Kasumi-1 (cell line): ENCODE results near the gene POU2F2.
A peak's percentile ranks its signal among the peaks of the same experiment; 100 is the strongest.

Experiments
- DNase-seq, 2 experiments: peaks; one replicate each; lab custom pipeline; 2025; lab: John Stamatoyannopoulos, UW

POU2F2 gene

DNA sequence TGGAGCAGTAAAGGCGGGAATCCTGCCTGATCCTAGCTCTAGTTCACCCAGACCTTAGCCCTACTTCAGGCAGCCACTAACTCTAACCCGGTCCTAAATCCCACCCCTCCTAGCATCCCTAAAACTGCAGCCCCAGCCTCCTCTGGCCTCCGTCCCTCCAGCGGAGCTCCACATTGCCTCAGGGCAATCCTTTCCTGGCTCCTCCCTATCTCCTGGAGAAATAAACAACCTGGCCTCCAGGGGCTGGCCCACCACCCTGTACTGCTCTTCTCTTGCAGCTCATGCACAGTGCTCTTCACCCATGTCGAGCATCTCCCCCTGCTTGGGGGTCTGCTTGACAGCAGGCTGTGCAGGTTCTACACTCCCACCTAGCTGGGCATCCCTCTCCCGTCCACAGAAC, 6.7 kb downstream of the POU2F2 start:
- no peak for DNase-seq

GRCh38 chr19:42124386-42124901, 7.8 kb downstream of the POU2F2 start:
- DNase-seq: no peak

- DNase-seq: no peak
These were observed 8.5 kb downstream of the POU2F2 start for GRCh38 chr19:42123765-42124164.

DNA sequence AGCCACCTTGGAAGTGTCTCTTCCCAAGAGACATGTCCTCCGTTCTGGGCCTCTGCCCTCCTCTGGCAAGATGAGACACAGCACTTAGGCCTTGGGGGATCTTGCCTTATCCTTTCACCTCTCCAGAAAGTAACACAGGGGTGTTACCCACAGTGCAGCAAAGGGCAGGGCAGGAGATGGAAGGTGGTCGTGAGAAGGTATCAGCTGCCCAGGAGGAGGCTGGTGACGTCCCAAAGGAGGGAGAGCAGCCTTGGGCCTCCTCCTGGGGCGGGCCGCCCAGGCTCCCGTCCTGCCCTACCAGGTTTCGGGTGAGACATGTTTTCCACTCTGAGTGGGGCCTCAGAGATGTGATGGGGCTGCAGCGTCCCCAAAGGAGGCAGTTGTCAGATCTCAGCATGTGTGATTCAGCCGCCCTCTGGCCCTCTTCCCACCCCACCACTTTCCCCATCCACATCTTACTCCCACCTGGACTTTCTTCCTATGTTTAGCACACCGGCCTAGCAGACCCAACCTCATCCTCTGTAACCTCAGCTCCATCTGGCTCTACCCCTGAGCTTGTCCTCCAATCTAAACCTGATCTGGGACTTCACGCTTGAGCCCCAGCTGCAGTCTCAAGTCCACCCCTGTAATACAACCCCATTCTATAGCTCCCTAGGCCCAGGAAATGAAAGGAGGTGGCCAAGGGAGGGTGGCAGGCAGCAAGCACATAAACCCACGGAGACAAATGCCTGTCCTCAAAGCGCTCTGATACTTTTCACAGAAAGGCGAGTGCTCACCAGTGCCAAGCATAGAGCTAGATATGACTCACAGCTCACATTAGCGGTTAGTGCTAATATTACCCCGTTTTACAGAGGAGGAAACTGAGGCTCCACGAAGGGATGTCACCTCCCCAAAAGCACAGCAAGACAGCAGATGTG, 9.3 kb downstream of the POU2F2 start:
- no peak for DNase-seq

DNA sequence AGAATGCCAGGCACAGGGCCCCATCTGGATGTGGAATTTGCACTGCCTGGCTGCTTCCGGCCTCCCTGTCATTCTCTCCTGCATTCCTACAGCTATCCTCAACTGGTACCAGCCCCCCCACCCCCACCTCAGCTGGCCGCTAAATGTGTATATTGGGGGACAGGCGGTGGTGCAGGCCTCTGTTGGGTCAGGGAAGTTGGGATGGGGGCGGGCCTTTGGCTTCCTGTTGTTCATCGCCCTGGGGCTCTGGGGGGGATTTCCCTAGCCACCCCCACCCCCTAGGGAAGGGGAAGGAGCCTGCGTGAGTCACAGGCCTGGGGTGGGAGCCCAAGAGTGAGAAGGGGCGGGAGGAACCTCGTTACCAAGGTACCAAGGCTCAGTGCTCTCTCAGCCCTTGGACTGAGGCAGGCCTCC, 10.6 kb downstream of the POU2F2 start:
- DNase-seq: peak; percentile 78 to 82

DNA sequence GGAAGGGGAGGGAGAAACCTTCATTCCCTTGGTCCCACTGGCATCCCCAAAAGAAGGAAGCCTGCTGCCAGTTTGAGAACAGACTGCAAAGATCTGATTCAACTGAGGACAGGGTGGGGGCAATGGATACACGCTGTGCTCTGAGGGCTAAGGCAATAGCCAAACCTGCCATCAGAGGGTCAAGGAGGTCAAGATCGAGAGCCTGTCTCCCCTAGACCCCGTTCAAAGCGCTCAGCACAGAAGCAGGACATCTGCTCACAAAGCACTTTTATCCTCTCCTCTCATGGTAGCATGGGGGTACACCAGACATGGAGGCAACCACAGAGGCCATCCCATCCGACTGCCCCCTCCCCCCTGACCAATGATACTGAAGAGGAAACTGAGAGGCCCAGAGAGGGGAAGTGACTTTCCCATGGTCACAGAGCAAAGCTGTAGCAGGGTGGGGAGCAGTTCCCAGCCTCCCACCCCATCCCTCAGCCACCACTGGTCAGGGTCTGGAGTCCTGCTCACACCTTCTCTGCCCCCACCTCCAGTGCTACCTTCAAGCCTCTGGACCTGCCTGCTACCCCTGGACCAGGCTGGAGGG, 11.1 kb downstream of the POU2F2 start:
- DNase-seq: peak; percentile 25 to 38

GRCh38 chr19:42120276-42120980, 11.8 kb downstream of the POU2F2 start:
- DNase-seq: no peak

DNA sequence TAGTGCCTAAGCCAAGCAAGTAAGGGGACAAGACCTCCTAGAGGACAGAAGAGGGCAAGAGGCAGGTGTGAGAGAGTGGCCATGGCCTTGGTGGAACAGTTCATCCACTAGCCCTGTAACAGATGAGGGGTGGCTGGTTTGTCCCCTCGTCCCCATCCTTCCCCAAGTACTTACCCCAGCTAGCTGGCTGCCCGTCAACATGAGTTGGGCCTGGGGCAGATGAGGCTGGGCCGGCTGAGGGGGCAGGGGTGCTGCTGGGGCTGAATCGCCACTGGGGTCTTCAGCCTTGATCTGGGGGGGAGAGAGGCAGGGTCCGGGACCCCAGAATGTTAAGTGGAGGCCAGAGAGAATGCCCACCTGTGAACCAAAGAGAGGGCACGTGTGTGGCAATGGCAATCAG, 15.2 kb downstream of the POU2F2 start:
- DNase-seq: no peak

DNA sequence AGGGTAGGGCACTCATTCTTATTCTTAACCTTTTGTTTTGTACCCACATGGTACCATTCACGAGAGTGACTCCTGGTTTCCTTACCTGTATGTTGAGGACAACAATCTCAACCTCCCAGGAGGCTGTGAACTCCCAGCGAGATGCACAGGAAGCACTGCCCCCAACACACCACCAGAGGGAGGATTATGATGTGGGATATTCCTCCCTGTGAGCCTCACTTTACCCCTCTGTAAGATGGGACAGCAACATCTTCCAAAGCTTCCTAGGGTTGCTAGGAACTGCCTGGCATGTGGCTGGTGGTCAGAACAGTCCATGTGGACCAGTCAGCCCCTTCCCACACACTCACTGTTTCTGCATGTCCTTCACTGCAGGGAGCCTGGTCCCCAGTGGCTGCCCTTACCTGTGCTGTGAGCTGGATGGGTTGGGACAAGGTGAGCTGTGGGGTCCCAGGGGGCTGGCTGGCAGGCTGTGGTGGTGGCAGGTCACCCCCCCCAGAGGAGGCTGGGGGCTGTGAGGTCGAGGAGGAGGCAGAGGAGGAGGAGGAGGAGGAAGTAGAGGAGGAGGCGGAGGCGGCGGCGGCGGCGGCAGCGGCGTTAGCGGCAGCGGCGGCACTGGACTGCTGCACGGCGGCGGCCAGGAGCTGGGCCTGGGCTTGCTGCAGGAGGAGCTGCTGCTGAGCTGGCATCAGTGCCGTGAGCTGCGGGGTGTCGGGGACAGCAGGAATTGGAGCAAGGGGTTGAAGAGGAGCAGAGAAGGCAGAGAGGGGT, 15.8 kb downstream of the POU2F2 start:
- DNase-seq: no peak

DNA sequence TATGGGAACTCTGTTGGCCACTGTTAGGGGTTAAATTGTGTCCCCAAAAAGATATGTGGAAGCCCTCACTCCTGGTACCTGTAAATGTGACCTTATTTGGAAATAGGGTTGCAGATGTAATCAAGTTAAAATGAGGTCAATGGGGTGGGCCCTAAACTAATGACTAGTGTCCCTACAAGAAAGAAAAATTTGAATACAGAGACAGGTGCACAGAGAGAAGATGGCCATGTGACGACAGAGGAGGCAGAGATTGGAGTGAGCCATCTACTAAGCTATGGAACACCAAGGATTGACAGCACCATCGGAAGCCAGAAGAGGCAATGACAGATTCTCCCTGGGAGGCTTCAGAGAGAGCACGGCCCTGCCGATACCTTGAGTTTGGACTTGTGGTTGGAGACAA, 16.5 kb downstream of the POU2F2 start:
- DNase-seq: no peak

- no peak for DNase-seq
These were observed 17.0 kb downstream of the POU2F2 start for GRCh38 chr19:42115219-42115618.

- DNase-seq: no peak
These were observed 17.8 kb downstream of the POU2F2 start for GRCh38 chr19:42114412-42114811.

GRCh38 chr19:42113641-42114348, 18.5 kb downstream of the POU2F2 start:
- DNase-seq: no peak

DNA sequence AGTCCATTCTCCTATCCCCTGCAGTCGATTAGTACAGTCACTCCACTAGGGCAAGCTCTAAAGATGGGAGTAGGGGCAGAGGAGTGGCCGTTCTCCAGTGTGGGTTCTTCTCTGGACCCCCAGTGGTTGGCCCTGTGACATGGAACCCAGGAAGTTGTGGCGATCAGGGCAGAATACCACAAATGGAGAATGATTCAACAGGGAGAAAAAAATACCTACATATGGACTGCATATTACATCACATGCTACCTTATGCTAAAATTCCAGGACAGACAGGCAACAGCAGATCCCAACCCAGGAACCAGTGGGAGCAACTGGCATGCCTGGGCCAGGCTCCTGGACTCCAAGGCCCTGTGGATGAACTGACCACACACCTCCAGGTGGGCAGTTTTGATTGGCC, 20.4 kb downstream of the POU2F2 start:
- DNase-seq: no peak

GRCh38 chr19:42111384-42111783, 20.9 kb downstream of the POU2F2 start:
- DNase-seq: no peak

GRCh38 chr19:42110658-42111057, 21.6 kb downstream of the POU2F2 start:
- no peak for DNase-seq

- DNase-seq: no peak
These were observed 22.4 kb downstream of the POU2F2 start for GRCh38 chr19:42109896-42110295.

- DNase-seq: peak; percentile 94 to 95
These were observed 23.5 kb downstream of the POU2F2 start for GRCh38 chr19:42108527-42109389.

DNA sequence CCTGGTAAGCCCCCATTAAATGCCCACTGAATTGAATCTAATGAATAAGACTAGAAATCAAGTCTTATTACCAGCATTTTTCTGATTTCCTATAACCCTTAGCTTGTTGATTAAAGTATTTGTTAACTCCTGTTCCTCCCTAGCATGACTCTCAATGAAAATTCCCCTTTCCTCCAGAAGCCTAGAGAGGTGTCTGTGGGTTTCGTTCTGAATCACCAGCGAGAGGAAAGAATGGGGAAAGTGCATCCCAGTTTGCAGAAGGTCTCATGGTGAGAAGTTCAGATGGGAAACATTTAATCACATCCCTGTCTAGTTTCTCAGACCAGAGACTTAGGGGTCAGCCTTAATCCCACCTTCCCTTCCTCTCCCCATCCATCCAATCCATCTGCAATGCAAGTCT, 26.9 kb downstream of the POU2F2 start:
- DNase-seq: no peak

DNA sequence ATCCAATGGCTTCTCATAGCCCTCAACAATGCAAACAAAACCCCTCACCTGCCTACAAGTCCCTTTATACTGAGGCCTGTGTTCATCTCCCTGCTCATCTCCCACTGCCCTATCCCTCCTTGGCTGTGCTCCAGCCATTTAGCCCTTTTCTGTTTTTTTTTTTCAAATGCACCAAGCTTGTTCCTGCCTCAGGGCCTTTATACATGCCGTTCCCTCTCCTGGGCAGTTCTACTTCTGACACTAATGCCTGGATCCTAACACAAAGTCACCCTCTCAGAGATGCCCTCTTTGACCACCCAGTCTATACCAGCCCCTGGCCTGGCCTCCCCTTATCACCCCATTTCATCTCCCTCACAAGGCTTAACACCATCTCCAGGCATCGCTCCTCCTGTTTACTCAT, 29.4 kb downstream of the POU2F2 start:
- no peak for DNase-seq
